NCI-H146 (cell line): ENCODE results near the gene CALN1.

Source experiments
- DNase-seq: peaks from one replicate; lab custom pipeline; 2025; lab: John Stamatoyannopoulos, UW

CALN1 gene

DNA sequence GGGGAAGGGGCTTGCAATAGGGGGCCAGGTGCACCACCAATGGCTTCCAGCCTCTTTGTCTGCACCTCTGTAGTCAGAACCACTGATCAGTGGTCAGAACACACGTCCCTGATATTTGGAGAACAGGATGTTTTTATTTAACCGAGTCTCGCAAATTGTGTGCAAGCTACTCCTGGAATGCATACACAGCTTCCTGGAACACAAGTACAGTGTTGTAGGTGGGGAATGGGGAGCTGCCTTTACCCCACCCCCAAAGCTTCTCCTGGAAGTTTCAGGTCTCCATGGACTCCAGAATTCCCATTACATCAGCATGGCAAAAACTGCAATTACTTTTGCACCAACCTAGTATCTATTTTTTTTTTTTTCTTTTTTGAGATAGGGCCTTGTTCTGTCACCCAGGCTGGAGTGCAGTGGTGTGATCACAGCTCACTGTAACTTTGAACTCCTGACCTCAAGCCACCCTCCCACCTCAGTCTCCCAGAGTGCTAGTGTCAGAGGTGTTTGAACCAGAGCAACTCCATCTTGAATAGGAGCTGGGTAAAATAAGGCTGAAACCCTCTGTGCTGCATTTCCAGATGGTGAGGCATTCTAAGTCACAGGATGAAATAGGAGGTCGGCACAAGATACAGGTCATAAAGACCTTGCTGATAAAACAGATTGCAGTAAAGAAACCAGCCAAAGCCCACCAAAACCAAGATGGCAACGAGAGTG lies 374.0 kb downstream of the CALN1 start:
- DNase-seq = no peak

DNA sequence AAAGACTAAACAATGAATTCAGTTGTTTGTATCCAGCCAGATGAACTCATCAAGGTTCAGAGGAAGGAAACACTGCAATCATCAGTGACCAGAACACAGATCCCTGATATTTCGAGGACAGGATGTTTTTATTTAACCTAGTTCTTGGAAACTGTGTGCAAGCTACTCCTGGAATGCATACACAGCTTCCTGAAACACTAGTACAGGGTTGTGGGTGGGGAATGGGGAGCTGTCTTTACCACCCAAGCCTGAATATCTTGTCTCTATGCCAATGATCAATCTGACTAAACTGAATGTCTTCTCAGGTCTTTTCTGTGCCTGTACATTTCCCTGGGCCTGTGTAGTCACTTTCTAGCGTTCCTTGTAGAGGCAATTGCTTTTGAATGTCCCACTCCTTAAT lies 374.6 kb downstream of the CALN1 start:
- DNase-seq = no peak

DNA sequence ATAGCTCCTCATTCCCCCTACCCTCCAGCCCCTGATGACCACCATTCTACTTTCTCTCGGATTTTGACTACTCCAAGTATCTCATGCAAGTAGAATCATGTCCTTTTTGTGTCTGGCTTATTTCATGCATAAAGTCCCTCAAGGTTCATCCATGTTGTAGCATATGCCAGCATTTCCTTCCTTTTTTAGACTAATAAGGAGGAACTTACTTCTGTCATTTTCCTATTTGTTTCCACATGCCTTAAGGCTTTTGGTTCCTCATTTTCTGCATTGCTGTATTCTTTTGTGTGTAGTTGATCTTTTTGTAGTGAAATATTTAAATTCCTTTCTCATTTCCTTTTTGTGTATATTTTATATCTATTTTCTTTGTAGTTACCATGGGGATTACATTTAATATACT lies 376.9 kb downstream of the CALN1 start:
- no peak for DNase-seq

DNA sequence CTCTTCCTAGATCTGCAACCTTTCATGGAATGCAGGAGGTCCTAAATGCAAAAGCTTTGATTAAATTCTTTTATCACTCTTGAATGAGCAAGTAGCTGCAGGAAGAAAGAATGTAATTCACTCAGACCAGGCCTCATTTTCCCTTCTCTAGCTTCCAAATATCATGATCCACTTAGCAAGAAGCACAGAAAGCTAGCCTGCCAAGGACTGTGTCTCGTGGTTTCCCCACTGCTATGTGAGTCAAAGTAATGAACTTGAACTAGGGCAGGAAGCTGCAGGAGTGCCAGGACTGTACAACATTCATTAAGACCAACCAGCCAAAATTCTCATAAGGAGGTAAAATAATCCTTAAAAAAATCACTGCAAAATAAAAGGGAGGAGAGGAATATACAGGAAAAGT lies 379.2 kb downstream of the CALN1 start:
- no peak for DNase-seq

DNA sequence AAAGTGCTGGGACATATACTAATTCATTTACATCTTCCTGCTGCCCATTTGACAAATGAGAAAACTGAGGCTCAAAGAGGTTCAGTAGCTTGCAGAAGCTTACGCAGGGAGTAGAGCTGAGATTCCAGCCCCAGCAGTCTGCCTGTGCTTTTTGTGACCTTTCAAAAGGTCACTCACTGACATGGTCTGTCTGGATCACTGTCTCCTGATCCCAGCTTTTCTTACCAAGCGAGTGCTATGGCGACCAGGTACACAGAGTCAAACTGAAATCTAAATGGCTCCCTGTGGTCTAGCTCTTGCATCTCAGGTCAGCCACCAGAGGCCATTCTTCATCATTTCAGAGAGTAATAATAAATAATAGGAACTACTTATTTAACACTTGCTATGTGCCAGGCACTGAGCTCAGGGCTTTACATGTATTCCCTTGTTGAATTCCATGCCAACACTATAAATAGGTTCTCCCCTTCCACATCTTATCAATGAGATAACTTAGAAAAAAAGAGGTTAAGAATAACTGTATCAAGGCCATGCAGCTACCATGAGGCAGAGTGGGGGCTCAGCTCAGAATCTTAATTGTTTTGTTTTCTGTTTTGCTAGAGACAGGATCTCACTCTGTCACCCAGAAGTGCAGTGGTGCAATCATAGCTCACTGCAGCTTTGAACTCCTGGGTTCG lies 381.0 kb downstream of the CALN1 start:
- DNase-seq = no peak

DNA sequence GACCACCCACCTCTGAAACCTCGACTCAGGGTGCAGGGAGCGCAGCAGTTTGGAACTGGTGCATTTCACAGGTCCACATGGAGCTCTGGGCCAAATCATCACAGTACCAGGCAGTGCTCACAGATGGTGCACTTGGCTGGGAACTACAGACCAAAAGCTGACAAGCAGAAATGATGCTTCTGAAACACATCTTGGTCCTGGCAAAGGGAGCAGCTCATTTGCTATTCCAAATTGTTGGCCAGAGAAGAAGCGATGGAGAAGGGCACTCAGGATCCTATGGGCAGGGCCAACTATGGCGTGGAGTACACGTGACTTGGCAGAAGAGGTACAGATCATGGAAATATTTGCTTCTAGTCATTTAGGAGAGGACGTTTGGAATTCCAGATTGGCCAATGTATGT lies 383.9 kb downstream of the CALN1 start:
- DNase-seq = no peak

DNA sequence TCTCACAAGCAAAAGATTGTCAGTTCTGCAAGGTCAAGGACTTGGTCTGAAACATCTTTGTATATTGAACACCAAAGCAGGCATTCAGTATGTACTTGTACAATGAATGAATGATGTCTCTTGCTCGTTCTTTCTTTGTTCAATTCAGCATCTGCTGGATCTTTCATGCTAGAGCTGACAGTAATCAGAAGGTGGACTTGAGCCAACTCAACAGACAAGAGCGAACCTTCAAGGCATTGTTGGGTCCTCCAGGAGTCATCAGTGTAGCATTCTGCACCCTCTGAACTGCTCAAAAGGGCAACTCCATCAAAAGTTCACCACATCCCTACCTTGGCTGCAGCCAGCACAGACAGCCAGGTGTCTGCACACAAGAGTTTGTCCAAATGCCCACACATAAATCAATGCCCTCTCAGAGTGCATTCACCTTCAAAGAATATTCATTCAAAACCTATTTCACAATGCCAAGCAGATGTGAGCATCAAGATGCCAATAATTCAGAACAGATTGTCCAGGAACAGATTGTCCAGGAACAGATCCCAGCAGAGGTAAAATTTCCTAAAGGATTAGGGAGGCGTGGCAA lies 386.7 kb downstream of the CALN1 start:
- DNase-seq = no peak

DNA sequence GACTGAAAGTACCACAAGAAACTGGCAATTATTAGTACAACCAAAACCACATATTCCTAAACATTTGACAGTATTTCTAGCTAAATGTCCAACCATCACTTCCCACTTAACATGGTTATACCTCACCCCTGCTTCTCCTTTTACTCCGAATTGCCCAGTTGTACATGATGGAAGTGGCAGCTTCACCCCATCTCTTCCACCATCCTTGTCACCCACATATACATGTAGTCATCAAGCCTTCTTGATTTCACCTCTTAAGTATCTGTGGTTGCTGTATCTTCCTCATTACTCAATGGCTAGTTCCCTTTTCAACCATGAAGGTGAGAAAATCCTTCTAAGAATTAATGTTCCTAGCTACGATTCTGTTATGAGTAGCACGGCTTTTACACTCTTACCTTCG lies 388.2 kb downstream of the CALN1 start:
- DNase-seq = no peak

DNA sequence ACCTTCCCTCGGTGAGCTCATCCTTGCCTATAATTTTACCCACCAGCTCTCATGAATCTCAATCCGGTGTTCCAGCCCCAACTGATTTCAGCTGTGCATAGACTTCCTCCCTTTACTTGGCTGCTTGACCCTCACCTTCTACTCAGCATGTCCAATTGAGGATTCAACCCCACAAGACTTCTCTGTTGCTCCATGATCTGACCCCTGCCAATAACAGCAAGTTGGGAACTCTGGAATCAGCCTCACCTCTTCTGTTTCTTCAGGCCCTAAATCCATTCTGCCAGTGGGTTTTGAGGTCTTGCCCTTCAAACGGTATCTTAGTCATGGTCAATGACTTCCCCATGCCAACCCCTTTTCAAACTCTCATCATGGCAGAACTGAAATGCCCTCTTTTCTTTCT lies 390.4 kb downstream of the CALN1 start:
- DNase-seq = no peak

DNA sequence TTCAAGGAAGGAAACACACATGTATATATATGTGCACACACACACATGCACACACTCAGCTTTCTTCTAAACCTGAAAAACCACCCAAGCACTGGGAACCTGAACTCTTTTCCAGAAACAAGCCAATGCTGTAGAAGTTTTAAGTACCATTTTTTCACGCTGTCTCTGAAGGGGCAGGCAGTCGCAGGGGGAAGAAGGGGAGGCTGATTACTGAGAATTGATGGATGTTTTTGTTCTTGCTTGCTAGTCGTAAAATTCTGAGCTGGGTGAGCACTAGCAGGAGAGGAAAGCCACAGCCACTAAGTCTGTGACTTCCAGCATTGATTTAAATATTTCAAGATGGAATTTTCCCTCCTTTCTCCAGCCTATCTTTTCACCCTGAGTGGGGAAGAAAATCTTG lies 391.8 kb downstream of the CALN1 start:
- no peak for DNase-seq

DNA sequence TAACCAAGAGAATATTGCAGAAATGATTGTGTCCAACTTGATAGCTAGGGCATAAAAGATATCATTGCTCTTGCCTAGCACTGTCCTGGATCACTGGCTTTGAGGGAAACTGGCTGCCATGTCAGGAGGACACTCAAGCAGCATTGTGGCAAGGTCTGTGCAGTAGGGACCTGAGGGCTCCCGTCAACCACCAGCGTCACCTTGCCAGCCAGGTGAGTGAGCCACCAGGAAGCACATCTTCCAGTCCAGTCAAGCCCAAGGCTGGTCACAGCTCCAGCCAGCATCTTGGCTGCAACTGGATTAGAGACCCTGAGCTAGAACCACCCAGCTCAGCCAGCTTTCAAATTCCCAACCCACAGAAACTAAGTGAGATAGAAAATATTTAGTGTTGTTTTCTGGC lies 392.7 kb downstream of the CALN1 start:
- DNase-seq = no peak

DNA sequence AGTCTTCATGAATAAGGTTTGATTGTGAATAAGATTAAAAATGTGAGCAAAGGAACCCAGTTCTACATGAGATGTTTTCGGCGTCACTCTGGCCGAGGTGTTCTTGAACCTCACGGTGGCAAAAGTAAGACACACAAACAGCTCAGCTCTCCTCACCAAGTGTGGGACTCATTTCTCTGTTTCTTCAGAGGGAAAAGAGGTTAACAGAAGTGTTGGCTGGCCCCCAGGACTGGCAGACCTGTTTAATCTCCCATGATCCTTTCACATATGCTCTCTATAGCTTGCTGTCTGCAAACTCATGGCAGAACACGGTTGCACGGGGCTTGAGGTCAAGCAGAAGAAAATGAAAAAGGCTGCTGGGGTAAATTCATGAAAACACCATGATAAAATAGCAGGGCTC lies 394.4 kb downstream of the CALN1 start:
- DNase-seq = no peak

DNA sequence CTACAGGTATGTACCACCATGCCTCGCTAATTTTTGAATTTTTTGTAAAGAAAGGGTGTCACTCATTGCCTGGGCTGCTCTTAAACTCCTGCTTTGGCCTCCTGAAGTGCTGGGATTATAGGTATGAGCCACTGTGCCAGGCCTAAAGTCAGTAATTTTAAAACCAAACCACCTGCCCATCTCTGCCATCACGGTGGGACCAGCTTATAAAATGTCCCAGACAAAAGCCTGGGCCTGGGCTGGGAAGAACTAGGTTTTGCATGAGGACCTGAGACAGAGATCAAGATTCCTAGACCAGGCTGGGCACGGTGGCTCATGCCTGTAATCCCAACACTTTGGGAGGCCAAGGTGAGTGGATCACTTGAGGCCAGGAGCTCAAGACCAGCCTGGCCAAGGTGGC lies 395.6 kb downstream of the CALN1 start:
- no peak for DNase-seq

DNA sequence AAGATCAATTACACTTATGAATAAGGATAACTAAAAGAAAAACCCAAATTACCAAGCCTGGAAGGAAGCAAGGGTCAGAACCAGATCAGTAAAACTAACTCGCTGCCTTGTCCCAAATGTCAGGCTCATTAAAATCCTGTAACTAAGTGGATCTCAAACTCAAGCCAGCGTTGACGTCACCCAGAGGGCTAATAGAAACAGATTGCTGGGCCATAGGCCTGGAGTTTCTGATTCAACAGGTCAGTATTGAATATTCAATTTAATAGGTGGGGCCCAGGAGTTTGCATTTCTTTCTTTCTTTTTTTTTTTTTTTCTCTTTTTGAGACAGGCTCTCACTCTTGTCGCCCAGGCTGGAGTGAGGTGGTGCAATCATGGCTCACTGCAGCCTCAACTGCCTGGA lies 397.0 kb downstream of the CALN1 start:
- no peak for DNase-seq

DNA sequence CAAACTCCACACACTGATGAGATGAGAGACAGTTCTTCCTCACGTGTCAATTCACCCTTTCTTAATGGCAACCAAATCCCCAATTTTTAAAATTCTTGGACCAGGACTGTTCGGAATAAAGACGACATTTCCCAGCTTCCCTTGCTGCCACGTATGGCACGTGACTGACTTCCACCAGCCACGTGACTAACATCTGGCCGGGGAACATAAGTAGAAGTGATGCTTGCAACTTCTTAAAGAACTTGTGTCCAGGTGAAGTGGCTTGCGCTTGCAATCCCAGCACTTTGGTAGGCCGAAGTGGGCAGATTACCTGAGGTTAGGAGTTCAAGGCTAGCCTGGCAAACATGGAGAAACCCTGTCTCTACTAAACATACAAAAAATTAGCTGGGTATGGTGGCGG lies 405.1 kb downstream of the CALN1 start:
- DNase-seq = no peak

DNA sequence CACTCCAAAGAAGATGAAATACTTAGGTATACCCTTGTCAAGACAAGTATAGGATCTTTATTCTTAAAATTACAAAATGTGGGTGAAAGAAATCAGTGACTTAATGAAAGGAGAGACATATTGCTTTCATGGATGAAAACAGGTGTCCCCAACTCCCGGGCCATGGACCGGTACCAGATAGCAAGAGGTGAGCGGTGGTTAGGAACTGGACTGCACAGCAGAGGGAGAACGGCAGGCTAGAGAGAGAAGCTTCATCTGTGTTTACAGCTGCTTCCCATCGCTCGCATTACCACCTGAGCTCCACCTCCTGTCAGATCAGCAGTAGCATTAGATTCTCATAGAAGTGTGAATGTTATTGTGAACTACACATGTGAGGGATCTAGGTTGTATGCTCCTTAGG lies 408.9 kb downstream of the CALN1 start:
- no peak for DNase-seq

DNA sequence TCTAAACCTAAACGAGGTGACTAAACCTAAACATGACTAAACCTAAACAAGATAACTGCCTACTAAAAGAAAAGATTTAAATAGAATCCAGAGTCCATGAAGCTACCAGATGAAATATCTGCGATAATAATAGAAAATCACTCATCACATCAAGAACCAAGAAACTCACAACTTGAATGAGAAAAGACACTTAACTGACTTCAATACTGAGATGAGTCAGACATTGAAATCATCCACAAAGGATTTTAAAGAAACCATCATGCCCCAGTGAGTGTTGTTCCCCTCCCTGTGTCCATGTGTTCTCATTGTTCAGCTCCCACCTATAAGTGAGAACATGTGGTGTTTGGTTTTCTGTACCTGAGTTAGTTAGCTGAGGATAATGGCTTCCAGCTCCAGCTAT lies 416.0 kb downstream of the CALN1 start:
- DNase-seq = no peak

DNA sequence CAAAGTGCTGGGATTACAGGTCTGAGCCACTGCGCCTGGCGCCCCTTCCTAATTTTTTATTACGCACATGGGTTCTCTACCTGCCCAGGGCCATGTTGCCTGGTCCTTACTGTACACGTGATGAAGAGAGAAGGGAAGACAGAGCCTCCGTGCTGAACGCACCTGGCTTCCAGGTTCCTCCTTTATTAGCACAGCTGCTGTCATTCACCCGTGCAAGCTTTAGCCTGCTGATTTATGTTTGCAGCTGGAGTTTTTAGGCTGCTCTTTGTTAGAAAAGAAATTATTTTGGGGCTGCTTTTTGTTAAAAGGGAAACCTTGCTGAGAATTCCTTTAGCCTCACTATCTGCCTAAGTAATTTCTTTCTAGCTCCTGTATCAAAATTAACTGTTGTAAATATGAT lies 417.0 kb downstream of the CALN1 start:
- peak; percentile 99 for DNase-seq

DNA sequence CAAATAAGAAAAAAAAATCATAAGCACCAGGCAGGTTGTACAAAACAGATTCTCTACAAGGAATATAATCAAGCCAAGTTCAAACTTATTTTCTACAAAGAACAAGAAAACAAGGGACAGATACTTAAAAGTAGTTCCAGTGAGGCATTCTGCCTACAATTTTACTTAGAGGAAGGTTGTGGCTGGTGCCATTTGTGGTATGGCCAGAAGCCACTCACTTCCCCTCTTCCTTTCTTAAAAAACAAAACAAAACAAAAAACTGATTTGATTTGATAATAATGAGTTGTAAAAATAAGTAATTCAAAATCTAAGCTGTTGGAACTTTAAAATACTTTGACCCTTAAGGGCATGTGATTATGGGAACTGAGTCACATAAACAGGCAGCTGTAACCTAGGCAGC lies 420.6 kb downstream of the CALN1 start:
- DNase-seq = no peak

DNA sequence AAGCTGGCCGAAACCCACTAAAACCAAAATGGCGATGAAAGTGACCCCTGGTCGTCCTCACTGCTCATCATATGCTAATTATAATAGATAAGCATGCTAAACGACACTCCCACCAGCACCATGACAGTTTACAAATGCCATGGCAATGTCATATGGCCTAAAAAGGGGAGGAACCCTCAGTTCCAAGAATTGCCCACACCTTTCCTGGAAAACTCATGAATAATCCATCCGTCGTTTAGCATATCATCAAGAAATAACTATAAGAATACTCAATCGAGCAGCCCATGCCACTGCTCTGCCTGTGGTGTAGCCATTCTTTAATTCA lies 422.0 kb downstream of the CALN1 start:
- no peak for DNase-seq

DNA sequence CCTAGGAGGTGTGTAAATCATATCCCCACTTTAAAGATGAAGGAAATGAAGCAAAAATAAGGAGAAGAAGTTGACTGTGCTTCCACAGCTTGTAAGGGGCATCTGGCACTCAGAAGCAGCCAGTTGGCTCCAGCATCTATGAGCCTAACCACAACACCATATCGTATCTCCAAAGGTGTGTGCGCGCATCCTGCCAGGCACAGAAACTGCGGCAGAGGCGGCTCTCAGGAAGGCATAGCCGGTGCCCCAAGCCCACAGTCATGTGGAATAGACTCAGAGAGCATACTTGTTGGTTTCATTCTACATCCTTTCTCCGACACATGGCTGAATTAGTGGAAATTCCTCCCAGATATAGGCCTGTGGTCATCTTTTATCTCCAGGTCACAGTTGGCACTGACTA lies 423.9 kb downstream of the CALN1 start:
- DNase-seq = no peak

DNA sequence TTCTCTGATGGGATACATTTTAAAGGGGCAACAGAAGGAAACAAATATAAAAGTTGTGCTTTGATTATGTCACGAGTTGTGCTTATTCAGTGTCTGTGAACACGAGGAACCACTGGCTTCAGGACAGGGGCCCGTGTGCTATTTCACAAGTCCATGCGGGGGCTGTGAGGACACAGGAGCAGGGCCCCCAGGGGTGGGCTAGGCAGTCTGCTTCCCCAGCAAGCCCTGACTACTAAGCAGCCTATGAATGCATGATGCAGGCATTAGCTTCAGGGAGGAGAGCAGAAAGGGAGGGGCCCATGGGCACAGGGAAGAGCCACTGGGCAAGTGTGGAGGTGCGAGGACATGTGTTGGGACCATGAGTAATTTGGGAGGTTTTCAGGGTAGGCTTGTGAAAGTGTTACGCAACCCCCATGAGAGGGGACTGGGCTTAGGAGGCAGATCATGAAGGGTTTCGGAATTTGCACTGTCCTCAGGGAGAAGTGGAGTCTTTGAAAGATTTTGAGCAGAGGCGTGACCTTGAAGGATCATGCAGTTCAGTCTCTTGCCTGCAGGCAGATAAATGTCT lies 424.9 kb downstream of the CALN1 start:
- DNase-seq = no peak

DNA sequence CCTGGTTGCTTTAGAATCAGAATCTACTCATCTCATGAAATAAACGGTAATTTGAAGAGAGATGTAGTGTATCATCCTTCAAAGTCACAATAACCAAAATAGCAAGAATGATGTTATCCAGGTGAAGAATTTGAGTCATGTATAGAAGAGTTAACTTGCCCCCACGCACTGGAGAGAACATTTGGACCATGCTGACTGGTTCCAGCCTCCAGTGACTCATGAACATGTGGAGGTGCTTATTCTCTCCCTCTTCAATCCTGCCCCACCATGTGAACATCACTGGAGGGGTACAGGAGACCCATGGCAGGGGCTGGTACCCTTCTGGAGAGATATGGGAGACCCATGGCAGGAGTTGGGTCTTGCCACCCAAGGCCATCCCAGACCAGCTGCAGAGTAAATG lies 427.8 kb downstream of the CALN1 start:
- no peak for DNase-seq

DNA sequence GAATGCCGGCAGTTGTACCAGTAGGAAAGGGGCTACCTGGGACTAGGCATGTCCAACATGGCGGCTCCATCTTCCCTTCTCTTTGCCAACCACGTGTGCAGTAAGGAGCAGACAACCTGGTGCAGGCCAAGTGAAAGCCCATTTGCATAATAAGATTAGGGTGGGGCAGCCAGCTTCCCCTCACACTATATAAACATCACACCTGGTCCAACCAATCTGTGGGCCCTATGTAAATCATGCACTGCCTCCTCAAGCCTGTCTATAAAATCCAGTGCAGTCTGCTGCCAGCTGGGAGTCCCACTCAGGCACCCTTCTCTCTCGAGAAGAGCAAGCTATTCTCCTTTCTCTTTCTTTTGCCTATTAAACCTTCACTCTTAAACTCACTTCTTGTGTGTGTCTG lies 429.3 kb downstream of the CALN1 start:
- DNase-seq = peak; percentile 93
